T1000 (cell line): ENCODE data around the gene IL17D.
"Not testable (repeated sequence)": the region's sequence is repeated elsewhere in the genome, so short reads cannot be mapped to it uniquely, and the experiment has no call there.

Experiments used
- DNase-seq: peaks from one replicate; lab custom pipeline; 2025; ENCODE audit warnings: mixed read lengths; lab: John Stamatoyannopoulos, UW

IL17D gene, protein sequence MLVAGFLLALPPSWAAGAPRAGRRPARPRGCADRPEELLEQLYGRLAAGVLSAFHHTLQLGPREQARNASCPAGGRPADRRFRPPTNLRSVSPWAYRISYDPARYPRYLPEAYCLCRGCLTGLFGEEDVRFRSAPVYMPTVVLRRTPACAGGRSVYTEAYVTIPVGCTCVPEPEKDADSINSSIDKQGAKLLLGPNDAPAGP

DNA sequence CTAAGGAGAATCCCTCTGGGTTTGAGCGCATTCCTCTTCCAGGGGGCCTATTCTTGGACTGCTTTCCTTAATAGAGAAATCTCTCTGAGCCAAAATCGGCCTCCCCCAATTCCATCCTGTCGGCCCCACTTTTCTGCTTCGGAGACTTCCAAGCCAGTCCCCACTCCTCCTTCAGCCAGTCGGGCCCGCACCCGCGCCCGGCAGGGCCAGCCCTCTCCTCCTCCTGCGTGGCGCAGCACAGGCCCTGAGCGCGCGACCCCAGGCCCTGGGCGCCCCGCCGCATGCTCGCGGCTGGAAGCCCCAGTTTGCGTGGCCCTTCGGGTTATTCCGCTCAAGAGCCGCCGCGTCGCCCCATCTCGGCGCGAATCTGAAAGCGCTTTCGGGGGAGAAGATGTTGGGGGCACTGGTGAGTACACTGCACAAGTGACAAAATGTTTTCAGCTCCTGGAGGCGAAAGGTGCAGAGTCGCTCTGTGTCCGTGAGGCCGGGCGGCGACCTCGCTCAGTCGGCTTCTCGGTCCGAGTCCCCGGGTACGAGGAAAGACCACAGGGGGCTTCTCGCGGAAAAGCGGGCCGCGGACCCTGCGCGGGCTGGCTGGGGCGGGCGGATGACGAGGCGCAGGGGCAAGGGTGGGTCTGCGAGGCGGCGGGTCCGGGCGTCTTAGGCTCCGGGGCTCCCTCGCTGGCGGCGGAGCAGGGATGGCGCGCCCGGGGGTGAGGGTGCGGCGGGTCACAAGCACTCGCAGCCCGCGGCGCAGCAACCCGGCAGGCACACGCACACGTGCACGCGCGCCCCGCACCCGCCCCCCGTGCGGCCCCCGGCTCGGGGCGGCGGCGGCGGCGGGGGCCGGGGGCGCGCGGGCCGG is at the start of gene IL17D:
TSS of gene IL17D (plus strand) at position 785 of the 865 bp plus-strand sequence. CDS start 303 bp downstream, outside the sequence.
- no peak for DNase-seq

DNA sequence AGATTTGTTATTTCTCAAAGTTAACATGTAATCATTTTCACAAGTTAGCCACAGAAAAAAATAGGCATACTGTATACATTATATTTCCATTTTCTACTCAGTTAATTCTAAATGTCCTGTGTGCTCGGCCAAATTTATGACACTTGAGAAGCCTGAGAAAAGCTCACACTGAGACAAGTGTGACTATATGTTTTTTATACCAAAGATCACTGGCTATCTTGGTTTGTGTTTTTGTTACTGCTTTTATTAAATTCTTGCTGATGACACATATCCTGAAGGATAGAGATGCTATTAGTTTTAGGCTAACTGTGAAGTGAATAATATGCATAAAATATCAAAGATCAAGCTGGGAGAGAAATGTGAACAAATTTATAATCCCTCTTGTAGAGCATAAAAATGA is 49.3 kb upstream of the IL17D start:
- no peak for DNase-seq

DNA sequence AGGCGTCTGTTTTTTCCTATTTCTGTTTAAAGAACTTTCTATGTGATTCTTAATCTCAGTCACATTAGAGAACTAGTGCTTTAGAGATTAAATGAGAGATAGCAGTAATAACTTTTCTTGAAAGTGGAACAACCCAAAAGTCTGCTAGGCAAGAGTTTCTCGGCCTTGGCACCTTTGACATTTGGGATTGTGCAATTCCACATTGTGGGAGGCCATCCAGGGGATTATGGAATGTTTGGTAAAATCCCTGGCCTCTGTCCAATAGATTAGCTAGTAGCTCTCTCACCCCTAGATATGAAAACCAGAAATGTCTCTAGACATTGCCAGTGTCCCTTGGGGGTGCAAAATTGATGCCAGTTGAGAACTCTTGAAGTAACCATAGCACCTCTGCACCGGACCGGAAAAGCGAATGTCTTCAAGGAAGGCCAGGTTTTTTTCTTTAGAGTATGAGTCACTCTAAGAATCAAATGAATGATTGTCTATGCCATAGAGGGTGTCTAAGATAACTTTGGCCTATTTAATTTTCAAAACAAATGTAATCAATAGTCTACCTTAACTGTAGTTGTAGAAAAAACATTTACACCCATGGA is 45.0 kb upstream of the IL17D start:
- no peak for DNase-seq

DNA sequence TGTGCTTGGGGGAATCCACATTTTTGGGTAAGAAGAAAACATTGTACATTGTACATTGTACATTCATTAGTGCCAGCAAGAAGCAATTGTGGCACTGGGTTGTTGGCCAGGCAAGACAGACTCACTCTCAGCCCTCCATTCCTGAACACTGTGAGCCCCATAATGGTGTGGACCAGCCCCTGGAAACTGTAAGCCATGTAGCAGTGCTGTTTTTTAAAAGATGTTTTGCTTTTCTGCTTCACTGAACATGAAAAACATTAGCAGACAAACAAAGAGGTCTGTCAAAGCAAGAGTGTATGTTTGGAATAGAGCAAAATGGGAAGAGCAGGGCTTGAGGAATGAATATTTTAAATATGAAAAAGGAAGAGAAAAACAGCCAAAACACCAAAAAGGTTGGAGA is 39.1 kb upstream of the IL17D start:
- no peak for DNase-seq

DNA sequence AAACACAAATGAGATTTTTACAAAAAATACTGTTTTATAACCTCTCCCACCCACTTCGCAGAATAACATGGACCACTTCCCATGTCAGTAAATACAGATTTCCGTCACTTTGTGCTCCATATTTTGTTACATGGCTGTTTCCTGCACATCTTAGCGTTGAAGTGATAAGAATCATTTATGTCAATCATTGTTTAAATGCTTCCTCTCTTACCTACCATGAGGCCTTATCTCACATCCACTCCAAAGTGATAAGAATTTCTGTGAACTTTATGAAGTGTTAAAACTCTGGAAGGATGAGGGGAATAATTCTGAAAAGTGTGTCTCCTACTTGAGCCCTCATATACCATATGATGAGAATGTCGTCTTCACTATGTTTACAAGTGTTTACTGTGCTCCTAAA is 36.6 kb upstream of the IL17D start:
- no peak for DNase-seq

DNA sequence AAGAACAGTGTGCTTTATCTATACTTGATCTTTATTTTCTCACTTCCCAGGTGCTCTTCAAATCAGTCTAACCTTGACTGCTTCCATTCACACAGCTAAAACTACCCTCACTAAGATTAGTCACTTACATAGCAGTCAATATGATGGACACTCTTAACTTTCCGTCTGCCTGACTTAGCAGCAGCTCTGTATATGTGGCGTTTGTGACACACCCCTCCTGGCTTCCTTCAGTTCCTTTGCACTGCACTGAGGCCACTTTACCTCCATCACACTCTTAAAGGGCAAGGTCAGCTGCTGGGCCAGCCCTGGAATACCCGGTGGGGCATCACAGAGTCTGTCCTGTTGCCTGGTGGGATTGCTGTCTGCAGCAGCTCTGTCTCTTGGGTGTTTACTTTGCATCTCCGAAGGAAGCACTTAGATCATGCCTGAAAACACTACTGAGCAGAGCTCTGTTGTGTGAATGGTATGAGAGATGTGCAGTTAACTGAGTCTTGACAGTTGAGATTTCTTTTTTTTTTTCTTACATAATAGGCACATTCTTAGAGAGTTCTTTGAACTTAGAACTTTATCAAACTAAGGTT is 35.6 kb upstream of the IL17D start:
- no peak for DNase-seq

DNA sequence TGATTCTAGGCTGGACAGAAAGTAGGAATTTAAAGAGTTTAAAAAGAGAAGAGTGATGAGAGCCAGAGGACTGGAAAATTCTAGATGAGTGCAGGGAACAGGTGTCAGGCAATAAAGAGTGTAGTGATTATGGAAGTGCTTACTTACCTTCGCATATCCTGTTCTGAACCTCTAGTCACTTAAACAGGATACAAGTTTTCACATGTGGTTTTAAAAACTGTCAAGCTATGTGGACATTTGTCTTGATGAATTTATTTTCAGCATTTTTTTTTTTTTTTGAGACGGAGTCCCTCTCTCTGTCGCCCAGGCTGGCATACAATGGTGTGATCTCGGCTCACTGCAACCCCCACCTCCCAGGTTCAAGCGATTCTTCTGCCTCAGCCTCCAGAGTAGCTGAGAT is 34.3 kb upstream of the IL17D start:
- no peak for DNase-seq

DNA sequence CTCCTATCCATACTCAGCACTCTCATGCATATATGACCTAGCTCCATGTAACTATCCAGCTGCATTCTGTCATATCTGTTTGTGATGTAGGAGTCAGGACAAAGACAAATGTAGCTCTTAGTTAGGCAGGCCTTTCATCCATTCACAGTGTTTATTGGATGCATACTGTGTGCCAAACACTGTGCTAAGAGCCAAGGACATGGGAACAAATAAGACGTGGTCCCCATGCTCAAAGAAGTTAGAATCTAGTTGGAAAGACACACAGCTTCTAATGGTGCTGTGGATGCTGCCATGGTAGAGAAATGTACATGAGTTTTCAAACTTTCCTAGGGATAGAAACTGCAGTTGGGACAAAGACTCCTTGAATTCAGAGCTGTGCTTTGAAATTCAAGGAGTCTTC is 31.7 kb upstream of the IL17D start:
- DNase-seq: no peak

DNA sequence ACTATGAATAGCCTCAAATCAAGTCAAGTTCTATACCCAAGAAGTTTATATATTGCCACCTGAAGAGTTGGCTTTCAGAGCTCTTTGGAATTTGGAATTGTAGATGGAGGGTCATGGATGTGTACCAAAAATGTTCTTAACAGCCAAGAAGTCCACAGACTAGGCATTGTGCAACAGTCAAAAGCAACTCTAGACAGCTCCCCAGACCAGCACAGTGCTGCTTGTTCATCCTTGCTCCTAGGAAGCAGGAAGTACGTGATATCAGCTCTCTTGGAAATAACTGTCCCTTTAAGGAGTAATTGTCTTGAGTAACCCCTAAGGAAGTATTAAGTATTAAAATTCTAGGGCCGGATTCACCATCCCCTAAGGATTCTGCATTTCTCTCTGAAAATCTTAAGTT is 30.7 kb upstream of the IL17D start:
- DNase-seq: no peak

DNA sequence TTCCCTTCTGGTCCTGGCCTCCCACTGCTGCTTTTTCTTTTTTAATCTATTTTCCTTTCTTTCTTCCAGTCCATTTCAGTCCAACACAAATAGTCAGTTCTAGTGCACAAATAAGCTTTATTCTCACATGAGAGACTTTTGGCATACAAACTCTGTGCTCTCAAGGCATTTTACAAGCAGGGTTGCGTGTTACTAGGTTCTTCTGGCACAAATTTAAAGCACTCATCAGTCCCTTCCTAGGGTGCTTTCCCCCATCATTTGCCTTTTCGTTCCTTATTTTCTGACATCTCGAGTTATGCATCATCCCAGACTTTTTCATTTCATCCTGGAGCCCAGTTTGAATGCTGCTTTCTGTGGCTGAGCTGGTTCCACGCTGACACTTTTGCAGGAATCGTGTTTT is 29.8 kb upstream of the IL17D start:
- no peak for DNase-seq

DNA sequence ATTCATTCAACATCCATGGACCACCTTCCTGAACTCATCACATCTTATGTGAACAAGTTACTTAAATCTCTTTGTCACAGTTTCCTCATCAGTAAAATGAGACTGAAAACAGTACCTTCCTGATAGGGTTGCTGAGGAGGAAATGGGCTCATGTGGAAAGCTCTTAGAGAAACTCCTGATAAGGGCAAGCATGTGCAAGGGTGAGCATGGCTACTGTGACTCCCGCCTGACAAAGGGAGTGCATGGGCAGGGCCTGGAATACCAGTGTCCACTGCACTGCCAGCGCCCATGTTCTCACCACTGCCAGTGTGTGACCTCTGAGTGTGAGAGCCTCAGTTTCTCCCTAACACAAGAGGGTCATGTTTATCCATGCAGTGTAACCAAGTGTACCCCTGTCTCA is 27.3 kb upstream of the IL17D start:
- DNase-seq: no peak

DNA sequence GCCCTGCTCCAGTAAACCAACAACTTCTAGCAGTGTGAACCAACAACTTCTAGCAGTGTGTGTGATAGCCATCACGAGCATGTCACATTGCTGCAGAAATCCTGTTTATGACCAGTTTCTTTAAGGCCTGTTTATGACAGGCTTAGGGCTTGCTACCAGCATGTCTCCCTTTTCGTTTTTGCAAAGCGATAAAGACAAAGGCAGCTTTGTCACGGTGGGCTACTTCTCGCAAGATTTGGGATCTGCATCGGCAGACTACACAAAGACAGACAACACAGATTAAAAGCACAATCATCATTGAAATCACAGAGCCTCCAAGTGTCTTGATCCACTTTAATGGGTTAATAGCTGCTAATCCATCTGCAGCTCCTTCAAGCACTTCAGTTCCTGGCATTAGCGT is 24.9 kb upstream of the IL17D start:
- DNase-seq: not testable (repeated sequence)

DNA sequence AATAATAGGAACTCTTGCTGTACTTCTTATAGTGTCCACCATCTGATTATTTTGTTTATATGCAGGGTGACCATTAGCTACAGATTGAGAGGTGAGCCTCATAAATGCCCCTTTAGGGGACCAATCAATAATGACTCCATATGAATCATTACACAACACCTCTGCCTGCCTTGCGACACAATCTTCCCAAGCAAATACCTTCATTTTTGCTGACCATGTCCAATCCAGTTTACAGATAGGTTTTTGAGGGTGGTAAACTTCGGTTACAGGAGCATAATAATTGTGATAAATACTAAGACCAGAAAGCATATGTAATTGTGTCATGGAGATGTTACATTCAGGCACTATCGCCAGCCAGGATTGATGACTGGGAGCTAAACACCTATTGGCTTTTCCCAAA is 23.6 kb upstream of the IL17D start:
- DNase-seq: no peak

DNA sequence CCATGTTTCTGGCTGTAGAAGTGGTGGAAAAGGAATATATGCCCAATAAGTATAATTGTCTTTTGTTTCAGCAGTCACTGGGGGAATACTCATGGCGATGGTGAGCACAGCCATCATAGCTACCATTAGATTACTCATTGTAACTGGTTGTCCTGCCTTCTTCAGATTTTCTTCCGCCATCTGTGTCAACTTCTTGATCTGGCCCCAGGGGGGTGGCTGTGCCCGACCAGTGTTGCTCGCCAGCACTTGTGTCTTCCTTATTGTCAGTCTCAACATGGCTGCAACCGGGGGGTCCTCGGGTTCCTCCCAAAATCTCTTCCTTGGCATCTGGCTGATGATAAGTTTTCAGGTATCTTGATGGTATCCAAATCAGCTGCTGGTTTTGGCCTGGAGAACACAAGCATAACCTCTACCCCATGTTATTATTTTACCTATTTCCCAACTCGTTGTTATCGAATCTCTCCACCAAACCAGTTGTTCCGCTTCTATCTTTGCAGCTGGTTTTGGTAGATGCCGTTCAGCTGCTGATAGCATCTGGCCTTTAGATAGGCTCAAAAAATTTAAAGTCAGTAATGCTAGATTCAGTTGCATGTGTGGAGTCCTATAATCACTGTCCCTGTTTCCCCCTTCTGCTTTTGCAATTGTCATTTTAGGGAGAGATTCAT is 23.0 kb upstream of the IL17D start:
- no peak for DNase-seq

DNA sequence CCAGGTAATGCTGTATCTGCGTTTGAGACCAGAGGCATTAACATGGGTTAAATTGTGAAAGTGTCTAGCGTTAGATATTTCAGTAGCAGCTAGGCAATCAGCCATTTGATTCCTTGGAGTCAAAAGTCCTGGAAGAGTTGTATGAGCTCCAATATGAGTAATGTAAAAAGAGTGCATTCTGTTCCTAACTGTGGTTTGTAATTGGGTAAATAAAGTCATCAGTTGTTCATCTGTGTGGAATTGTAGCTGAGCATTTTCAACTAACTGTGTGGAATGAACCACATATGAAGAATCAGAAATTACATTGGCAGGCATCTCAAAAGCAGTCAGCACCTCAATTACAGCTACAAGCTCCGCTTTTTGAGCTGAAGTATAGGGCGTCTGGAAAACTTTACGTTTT is 22.0 kb upstream of the IL17D start:
- not testable (repeated sequence) for DNase-seq

DNA sequence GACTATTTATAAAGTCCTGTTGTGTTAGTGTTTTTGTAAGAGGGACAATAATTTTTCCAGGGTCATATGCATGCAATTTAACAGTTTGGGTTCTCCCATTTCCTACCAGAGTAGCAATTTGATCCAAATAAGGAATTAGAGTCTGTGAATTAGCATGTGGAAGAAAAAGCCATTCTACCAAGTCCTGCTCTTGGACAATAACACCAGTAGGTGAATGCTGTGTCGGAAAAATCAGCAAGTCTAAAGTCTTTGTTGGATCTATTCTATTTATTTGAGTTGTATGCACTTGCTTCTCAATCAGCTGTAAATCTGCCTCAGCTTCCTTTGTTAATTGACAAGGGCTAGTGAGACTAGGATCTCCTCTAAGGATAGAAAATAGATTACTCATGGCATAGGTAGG is 21.4 kb upstream of the IL17D start:
- no peak for DNase-seq

DNA sequence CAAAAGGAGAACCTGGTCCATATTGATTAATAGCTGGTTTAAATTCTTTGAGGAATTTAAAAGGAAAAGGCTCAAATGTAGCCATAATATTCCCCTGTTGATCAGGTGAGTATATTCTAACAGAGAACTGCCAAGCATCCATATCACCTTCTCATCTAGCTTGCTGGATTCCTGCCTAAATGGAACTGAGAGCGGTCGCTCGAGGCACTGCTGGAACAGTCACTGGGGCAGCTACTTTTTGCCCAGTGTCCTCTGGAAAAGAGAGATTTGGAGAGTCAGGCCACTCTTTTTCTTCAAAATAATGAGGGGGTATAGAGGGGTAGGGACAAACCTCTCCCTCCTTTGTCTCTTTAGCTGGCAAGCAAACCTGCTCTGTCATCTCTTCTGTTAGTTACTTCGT is 19.5 kb upstream of the IL17D start:
- DNase-seq: no peak

DNA sequence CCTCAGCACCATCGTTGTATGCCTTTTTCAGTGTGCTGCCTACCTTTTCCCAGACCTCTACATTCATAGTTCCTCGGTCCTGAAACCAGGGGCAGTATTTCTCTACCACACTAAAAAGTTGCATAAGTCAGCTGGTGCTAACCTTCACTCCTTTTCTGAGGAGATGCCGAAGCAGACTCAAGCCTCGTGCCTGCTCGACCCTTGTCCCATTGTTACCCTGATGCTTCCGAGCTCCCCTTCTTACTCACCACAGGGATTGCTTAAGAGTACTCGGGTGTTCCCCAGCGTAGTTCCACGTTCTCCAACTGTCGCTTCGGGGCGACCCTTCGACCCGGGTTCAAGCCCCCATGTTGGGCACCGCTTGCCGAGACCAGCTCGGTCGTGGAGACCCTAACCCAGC is 19.0 kb upstream of the IL17D start:
- no peak for DNase-seq

DNA sequence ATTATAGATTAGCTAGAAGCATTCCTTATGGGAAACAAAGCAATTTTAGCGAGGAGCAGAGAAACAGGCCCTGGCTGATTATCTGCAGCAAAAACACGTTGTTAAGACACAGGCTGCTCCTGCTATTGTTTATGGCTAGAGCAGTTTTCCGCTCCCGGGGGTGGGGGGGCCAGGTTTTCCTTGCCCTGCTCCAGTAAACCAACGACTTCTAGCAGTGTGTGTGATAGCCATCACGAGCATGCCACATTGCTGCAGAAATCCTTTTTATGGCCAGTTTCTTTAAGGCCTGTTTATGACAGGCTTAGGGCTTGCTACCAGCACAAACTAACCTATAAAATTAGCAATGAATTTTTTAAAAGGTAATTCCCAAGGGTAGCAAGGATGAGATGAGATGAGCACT is 18.4 kb upstream of the IL17D start:
- no peak for DNase-seq

DNA sequence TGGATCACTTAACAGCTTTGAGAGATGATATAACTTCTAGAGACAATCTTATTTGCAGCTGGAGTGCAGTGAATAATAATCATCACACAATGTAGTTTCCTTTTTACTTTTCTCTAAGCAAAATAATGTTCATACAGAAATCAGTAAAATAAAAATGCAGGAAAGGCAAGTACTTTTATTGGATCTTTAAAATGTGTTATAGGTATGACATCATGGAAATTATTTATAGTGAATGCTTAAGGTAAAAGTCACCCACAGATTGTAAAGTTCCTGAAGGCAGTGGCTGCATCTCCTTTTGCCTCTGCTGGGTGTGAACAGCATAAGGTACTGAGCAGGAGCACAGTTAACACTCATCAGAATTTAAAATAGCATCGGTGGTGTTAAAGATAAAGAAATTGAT is 17.3 kb upstream of the IL17D start:
- no peak for DNase-seq

DNA sequence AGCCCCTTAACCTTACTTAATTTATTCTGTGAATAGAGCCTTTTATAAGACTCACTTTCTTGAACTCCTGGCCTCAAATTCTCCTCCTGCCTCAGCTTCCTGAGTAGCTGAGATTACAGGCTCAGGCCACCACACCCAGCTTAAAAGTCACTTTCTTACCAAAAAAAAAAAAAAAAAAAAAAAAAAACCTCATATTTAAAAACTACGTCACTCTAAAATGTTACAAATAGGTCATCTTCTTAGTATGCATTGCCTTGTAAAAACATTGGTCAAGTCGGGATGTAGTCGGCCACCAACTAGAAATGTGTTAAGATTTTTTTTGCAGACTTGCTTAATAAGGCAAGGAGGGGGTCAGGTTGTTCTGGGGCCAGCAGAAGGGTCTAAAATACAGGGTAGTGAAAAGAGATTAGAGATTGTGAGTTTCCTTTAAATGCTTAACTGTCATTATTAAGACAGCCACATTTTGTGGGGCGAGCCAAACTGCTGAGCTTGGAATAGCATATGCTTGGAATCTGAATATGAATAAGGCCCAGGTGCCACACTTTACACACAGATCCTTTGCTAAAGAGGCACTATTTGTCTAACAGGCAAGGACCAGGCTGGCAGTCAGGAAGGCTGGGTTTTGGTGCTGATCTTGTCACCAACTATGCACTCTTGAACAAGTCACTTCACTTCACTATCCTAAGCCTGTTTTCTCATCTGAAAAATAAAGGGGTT is 16.5 kb upstream of the IL17D start:
- no peak for DNase-seq

DNA sequence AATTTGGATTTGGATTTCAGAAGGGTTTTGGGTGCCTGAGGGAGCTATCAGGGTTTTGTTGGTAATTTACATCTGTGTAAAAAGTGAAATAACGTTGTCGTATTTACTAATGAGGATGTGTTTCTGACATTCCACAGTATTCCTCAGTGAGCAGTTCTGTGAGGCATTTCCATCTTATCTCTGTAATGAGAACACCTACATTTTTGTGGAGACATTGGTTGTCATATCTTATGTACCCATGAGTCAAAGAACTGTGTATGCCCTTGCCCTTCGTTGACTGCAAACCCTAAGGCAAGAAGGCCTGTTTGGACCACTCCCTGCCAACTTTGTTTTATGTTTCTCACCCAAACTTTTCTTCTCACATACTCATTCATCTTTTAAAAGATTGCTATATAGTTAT is 14.2 kb upstream of the IL17D start:
- DNase-seq: no peak
